ENCODE measurements around the gene FRMD8. TPM values are rescaled to one million over a fixed set of nuclear protein-coding genes. Genes with fewer than 3 reads are reported as not detected.

Gene FRMD8
- total and polyA plus RNA-seq, 8 donors: 15.8 to 31.9 (median 20.7) TPM

DNA sequence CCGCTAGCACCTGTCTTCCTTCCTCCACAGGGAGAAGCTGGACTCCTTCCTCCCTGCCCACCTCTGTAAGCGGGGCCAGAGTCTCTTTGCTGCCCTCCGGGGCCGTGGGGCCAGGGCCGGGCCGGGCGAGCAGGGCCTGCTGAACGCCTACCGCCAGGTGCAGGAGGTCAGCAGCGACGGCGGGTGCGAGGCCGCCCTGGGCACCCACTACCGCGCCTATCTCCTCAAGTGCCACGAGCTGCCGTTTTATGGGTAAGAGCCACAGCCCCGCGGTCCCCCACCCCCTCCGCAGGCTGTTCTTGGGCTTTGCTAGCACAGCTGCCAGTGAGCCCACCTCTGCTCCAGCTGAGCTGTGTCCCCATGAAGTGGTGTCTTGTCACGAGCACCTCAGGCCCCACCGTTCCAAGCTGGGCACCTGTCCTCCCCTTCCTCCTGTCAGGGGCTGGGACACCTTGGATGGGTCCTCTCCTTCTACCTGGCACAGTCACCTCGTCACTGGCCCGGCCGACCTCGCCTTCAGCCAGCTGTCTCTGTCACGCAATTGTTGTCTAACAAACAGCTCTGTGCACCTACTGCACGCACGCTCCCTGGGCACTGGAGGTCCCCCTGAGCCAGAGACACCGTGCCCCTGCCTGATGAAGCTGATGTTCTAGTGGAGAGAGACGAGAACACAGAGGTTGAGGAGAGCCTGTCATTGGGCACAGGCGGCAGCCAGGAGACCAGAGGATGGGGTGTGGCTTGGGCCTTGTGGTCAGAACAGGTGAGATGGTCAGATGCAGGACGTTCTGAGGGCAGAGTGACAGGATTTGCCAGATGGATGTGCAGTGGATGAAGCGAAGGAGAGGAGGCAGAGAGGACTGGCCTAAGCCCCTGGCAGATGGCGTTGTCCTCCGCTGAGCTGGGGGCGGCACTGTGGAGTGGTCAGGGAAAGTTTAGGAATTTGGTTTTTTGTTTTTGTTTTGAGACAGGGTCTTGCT lies 10.6 kb downstream of the FRMD8 start:
- peak in 1 of 4 donors; percentile 67 for DNase-seq
- Histone ChIP-seq H3K4me3 (no peak overlapping the region), H3K4me1 (no peaks in the 10 kb centered on the region), H3K27ac (no peak overlapping the region), H3K27me3 (no peaks in the 10 kb centered on the region), H3K36me3 (peaks cover 0 to 98% of the 10 kb centered on the region in 2 donors), H3K9me3 (no peaks in the 10 kb centered on the region)
- TF ChIP-seq, protein P1, sequence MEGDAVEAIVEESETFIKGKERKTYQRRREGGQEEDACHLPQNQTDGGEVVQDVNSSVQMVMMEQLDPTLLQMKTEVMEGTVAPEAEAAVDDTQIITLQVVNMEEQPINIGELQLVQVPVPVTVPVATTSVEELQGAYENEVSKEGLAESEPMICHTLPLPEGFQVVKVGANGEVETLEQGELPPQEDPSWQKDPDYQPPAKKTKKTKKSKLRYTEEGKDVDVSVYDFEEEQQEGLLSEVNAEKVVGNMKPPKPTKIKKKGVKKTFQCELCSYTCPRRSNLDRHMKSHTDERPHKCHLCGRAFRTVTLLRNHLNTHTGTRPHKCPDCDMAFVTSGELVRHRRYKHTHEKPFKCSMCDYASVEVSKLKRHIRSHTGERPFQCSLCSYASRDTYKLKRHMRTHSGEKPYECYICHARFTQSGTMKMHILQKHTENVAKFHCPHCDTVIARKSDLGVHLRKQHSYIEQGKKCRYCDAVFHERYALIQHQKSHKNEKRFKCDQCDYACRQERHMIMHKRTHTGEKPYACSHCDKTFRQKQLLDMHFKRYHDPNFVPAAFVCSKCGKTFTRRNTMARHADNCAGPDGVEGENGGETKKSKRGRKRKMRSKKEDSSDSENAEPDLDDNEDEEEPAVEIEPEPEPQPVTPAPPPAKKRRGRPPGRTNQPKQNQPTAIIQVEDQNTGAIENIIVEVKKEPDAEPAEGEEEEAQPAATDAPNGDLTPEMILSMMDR (IDR thresholded peaks at IDR 0.05): no peak
- intact Hi-C loops (cut with DNase I): no loop called here
- ATAC-seq: no peak

DNA sequence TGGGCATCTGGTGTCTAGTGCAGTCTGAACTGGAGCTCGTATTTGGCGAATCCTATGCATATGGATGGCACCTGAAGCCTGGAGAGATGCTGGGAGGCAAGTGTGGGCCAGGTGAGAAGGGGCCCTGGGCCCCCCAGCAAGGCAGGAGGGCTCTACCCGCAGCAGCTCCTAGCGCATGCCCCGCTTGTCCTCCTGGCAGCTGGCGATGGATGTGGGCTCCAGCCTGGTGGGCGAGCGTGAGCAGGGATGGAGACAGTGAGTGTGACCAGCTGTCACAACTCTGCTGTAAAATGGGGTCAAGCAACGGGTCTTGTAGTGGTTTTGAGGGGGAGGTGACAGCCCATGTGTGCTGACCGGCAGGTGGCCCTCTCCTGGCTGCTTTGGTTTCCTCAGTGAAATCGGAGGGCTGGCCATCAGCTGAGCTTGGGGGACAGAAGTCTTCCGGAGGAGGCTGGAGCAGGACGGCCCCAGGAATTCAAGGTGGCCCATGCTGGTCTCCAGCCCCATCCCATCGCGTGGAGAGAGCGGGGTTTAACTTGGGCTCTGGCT lies 12.0 kb downstream of the FRMD8 start:
- H3K36me3 ChIP-seq: peaks cover 0 to 95% of the 10 kb centered on the region in 2 donors
- H3K9me3 ChIP-seq: no peaks in the 10 kb centered on the region
- no peak overlapping the region for H3K4me3 ChIP-seq
- H3K4me1 ChIP-seq: peaks cover 0 to 8% of the 10 kb centered on the region in 2 donors
- no peak for ATAC-seq
- intact Hi-C loops (cut with DNase I): no loop called here
- TF ChIP-seq, protein P1 (IDR thresholded peaks at IDR 0.05): no peak
- no peak overlapping the region for H3K27ac ChIP-seq
- DNase-seq: no peak
- H3K27me3 ChIP-seq: no peaks in the 10 kb centered on the region

- intact Hi-C loops (cut with DNase I): no loop called here
- Histone ChIP-seq H3K27me3 (no peaks in the 10 kb centered on the region), H3K27ac (no peak overlapping the region), H3K36me3 (peaks cover 0 to 95% of the 10 kb centered on the region in 2 donors), H3K4me3 (no peak overlapping the region), H3K4me1 (peaks cover 4 to 16% of the 10 kb centered on the region in 2 donors), H3K9me3 (no peaks in the 10 kb centered on the region)
- ATAC-seq (no peak), DNase-seq (peak in 1 of 4 donors; percentile 60)
- TF ChIP-seq, protein P1 (IDR thresholded peaks at IDR 0.05): no peak
These were observed 12.8 kb downstream of the FRMD8 start for GRCh38 chr11:65399249-65399648.

- intact Hi-C loops (cut with DNase I): no loop called here
- DNase-seq: peak in 1 of 4 donors; percentile 54
- H3K4me3 ChIP-seq: no peak overlapping the region
- peaks cover 0 to 95% of the 10 kb centered on the region in 2 donors for H3K36me3 ChIP-seq
- no peak overlapping the region for H3K27ac ChIP-seq
- no peaks in the 10 kb centered on the region for H3K9me3 ChIP-seq
- H3K27me3 ChIP-seq: no peaks in the 10 kb centered on the region
- H3K4me1 ChIP-seq: peaks cover 4 to 17% of the 10 kb centered on the region in 2 donors
- ATAC-seq: no peak
- TF ChIP-seq, protein P1 (IDR thresholded peaks at IDR 0.05): no peak
These were observed 13.4 kb downstream of the FRMD8 start for GRCh38 chr11:65399845-65400244.
